Measurements from ENCODE around the gene TREML2.

TREML2 gene

GRCh38 chr6:41224800-41225199 is 23.9 kb upstream of the TREML2 start:
- no peak for DNase-seq (ENCODE audit: low spot score)
- ChIA-PET CTCF (interaction anchor here (0.7 kb wide), 1 partner anchor 18 kb away, joined by 3 read pairs; no protein-coding TSS in a partner anchor), POLR2A (ENCODE audit: low non-redundant PET) (interaction anchor here (0.7 kb wide), 1 partner anchor 18 kb away, joined by 3 read pairs; no protein-coding TSS in a partner anchor)
- H3K27ac ChIP-seq: no peak overlapping the region
- TF ChIP-seq CTCF (conservative IDR thresholded peaks at IDR 0.05; ENCODE audit: low read depth): no peak

- POLR2A ChIA-PET (ENCODE audit: low non-redundant PET): no interaction called here
- CTCF ChIA-PET: interaction anchor here (0.6 kb wide), 1 partner anchor 968 kb away, joined by 3 read pairs; no protein-coding TSS in a partner anchor
Observed at GRCh38 chr6:41222513-41222912, 21.6 kb upstream of the TREML2 start.

GRCh38 chr6:41222045-41222444 is 21.1 kb upstream of the TREML2 start:
- POLR2A ChIA-PET (ENCODE audit: low non-redundant PET): no interaction called here
- CTCF ChIA-PET: interaction anchor here (0.6 kb wide), 1 partner anchor 969 kb away, joined by 3 read pairs; no protein-coding TSS in a partner anchor
- no peak overlapping the region for H3K27ac ChIP-seq
- DNase-seq (ENCODE audit: low spot score): no peak
- no peak for TF ChIP-seq CTCF (conservative IDR thresholded peaks at IDR 0.05; ENCODE audit: low read depth)

More at GRCh38 chr6:41222513-41222912, 21.6 kb upstream of the TREML2 start:
- H3K27ac ChIP-seq: no peak overlapping the region
- no peak for TF ChIP-seq CTCF (conservative IDR thresholded peaks at IDR 0.05; ENCODE audit: low read depth)
- DNase-seq (ENCODE audit: low spot score): no peak

- TF ChIP-seq CTCF (conservative IDR thresholded peaks at IDR 0.05; ENCODE audit: low read depth): no peak
- no peak for DNase-seq (ENCODE audit: low spot score)
- H3K27ac ChIP-seq: no peak overlapping the region
- CTCF ChIA-PET: no interaction called here
- POLR2A ChIA-PET (ENCODE audit: low non-redundant PET): no interaction called here
Observed at GRCh38 chr6:41216616-41217015, 15.7 kb upstream of the TREML2 start.

- DNase-seq (ENCODE audit: low spot score): no peak
- ChIA-PET CTCF (no interaction called here), POLR2A (ENCODE audit: low non-redundant PET) (no interaction called here)
- no peak for TF ChIP-seq CTCF (conservative IDR thresholded peaks at IDR 0.05; ENCODE audit: low read depth)
- H3K27ac ChIP-seq: no peak overlapping the region
Observed at GRCh38 chr6:41215777-41216176, 14.8 kb upstream of the TREML2 start.

GRCh38 chr6:41214559-41215238 is 13.8 kb upstream of the TREML2 start:
- ChIA-PET CTCF (no interaction called here), POLR2A (ENCODE audit: low non-redundant PET) (no interaction called here)
- no peak for TF ChIP-seq CTCF (conservative IDR thresholded peaks at IDR 0.05; ENCODE audit: low read depth)
- no peak for DNase-seq (ENCODE audit: low spot score)
- H3K27ac ChIP-seq: no peak overlapping the region
